ENCODE measurements around the gene NOB1. TPM values are rescaled to one million over a fixed set of nuclear protein-coding genes. Genes with fewer than 3 reads are reported as not detected.
A peak's percentile ranks its signal among the peaks of the same experiment; 100 is the strongest.

The NOB1 gene
- polyA plus RNA-seq, 2 of the 4 experiments (the other 2 are of a cell fraction): 123 to 134 TPM

DNA sequence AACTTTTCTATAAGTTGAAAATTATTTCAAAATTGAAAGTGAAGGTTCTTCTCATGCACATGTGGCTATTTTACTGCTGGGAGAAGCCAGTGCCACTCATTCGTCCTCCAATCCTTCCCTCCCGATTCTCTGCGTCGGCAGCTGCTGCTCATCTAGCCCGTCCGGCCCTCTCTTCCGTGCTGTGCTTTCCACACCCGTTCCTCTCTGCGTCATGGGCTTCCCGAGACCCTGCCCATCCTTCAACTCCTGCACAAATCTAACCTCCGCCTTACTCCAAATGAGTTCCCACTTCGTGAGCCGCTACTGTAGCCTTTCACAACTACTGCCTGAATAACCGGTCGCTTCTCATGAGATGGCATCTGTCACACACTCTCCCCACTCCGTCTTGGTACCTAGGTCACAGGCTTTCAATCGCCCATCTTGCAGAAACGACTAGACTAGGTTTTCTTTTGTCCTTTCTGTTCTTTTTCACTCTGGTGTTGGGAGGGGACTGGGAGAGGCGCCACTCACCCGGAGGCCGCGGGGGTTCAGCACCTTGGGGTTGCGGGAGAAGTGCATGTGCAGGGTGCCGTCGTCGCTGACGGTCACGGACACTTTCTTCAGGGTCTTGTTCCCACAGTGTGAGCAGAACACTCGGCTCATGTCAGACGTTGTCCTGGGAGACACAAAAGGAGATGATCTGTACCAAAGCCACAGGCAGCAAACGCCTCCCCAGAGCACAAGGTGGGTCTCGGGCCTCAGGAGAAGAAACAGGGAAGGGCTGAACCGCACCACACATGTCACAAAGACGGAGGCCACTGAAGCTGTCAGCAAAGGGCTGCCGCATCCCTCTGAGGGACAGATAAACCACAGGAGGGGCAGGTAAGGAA, 10.1 kb downstream of the NOB1 start:
- CTCF ChIA-PET: interaction anchor here (1.0 to 2.3 kb wide), 3 partner anchors 10 to 35 kb away, joined by 3 to 13 read pairs (median 3); partner anchors contain the start of gene NOB1
- Histone ChIP-seq H3K27ac (no peak overlapping the region), H3K4me2 (no peak overlapping the region), H3K4me3 (no peak overlapping the region), H3K9me3 (no peaks in the 10 kb centered on the region), H3K4me1 (peaks cover 25% of the 10 kb centered on the region)
- ATAC-seq (no peak), DNase-seq (ENCODE audit: low read depth in 1 of 2, low spot score in 1 of 2) (no peak), FAIRE-seq (no peak)
- POLR2A ChIA-PET: interaction anchor here (3.0 kb wide), 1 partner anchor 17 kb away, joined by 10 read pairs; the partner anchor contains the start of gene NQO1
- TF ChIP-seq NPAS2 (CRISPR knock-in tag; IDR thresholded peaks at IDR 0.05; ENCODE audit: borderline replicate concordance): no peak
- TF ChIP-seq POLR2AphosphoS2 (conservative IDR thresholded peaks at IDR 0.05; ENCODE audit: low read length): no peak
- 95% methylated on average over 35 of the region's 35 CpGs for WGBS (ENCODE audit: missing lambda C conversion rate)

DNA sequence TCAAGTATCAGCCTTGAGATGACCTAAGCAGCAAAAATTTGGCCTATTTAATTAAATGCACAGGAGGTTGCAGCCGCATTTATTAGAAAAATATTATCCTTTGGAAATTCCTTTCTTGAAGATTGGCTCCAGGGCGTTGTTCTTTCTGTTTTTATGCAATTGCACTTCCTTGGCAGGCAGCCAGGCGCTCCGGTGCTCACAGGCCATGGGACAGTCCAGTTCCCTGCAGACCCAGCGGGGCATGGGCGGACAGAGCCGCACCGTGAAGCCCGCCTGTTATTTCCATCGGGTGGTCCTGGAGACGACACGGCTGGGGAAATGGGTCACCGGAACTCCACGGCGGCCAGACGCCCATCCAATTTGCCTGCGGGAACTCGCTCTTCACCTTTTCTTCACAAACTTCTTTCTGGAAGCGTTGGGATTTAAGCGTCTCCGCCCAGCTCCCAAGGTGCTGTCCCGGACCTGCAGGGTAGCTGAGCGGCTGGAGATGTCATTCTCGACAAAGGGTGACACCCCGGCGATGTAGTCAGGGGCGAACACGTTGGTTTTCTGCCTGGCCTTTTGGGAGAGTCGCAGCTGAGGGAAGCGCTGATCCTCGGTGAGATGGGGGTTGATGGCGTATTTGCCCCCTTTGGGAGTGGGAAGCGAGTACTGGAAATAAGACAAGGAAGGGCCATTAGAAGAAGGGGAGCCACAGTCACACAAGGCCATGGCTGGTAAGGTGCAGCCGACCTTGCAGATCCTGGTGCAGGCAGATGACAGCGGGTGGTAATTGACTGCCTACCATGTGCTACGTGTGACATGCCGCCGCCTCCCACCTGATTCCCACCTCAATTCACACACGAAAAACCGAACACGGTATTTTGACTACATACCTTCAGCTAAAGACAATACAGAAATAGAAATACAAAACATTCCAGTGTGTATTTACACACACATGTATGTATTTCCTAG, 12.5 kb downstream of the NOB1 start:
- DNase-seq (ENCODE audit: low read depth in 1 of 2, low spot score in 1 of 2) (peak in 1 of 2 experiments; percentile 59), FAIRE-seq (no peak), ATAC-seq (peak in 1 of 2 experiments; percentile 42; a peak in 3 of 6 replicates)
- peak overlapping the region; percentile 14; the same call in 1 of the 3 replicates for H3K4me3 ChIP-seq
- H3K4me1 ChIP-seq: peaks cover 29% of the 10 kb centered on the region
- peak overlapping the region; percentile 67 to 70 for H3K27ac ChIP-seq
- H3K9me3 ChIP-seq: no peaks in the 10 kb centered on the region
- peak in 1 of 2 experiments; percentile 37; a peak in 1 of 4 replicates for TF ChIP-seq CEBPB (IDR thresholded peaks at IDR 0.05)
- no peak for TF ChIP-seq RARB (CRISPR knock-in tag; IDR thresholded peaks at IDR 0.05)
- ChIA-PET POLR2A (interaction anchor here (0.6 to 2.4 kb wide), 4 partner anchors 12 to 36 kb away, joined by 3 to 11 read pairs (median 6); partner anchors contain the start of genes NOB1 and NQO1), CTCF (interaction anchor here (0.6 to 8.5 kb wide), 5 partner anchors 11 to 1087 kb away, joined by 5 to 68 read pairs (median 7); partner anchors contain the start of gene NOB1)
- H3K4me2 ChIP-seq: peak overlapping the region; percentile 66
- 72% methylated on average over 38 of the region's 41 CpGs for WGBS (ENCODE audit: missing lambda C conversion rate)

DNA sequence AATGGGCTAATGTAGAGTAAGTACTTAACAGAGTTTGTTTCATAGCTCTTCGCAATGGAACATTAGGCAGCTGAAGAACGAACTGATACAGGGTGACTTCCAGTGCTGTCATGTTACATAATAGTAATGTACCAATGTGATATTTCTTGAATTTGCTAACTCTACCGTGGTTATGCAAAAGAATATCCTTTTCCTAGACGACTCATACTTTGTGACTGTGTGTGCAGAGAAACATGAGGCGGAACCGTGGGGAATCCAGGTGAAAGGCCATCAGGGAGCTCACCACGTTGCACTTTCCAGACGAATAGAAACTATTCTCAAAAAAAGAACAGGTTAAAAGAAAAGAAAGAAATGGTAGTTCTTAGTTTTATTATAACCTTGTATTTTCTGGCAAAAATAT, 13.2 kb downstream of the NOB1 start:
- no peak for FAIRE-seq
- DNase-seq (ENCODE audit: low read depth in 1 of 2, low spot score in 1 of 2): no peak
- Histone ChIP-seq H3K4me2 (peak overlapping the region; percentile 66), H3K4me1 (peaks cover 28% of the 10 kb centered on the region), H3K4me3 (peak overlapping the region; percentile 14; the same call in 1 of the 3 replicates), H3K27ac (peak overlapping the region; percentile 67 to 70), H3K9me3 (no peaks in the 10 kb centered on the region)
- WGBS (ENCODE audit: missing lambda C conversion rate): 51% methylated on average over 8 of the region's 8 CpGs
- ChIA-PET POLR2A (interaction anchor here (0.6 to 2.4 kb wide), 4 partner anchors 13 to 36 kb away, joined by 3 to 11 read pairs (median 6); partner anchors contain the start of genes NOB1 and NQO1), CTCF (interaction anchor here (0.6 to 8.5 kb wide), 6 partner anchors 12 to 1087 kb away, joined by 5 to 68 read pairs (median 7); partner anchors contain the start of genes NOB1 and NQO1)
- TF ChIP-seq, protein P1, sequence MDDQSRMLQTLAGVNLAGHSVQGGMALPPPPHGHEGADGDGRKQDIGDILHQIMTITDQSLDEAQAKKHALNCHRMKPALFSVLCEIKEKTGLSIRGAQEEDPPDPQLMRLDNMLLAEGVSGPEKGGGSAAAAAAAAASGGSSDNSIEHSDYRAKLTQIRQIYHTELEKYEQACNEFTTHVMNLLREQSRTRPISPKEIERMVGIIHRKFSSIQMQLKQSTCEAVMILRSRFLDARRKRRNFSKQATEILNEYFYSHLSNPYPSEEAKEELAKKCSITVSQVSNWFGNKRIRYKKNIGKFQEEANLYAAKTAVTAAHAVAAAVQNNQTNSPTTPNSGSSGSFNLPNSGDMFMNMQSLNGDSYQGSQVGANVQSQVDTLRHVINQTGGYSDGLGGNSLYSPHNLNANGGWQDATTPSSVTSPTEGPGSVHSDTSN (IDR thresholded peaks at IDR 0.05): no peak
- TF ChIP-seq ZSCAN20 (CRISPR knock-in tag; IDR thresholded peaks at IDR 0.05): no peak
- ATAC-seq: no peak

GRCh38 chr16:69732101-69732500, 22.6 kb downstream of the NOB1 start:
- Histone ChIP-seq H3K4me1 (peaks cover 19% of the 10 kb centered on the region), H3K27ac (0 out of 6 replicates have a peak overlapping the region, but pooled peaks of 1 of the 2 experiments have one; percentile 15), H3K9me3 (no peaks in the 10 kb centered on the region), H3K4me3 (no peak overlapping the region), H3K4me2 (no peak overlapping the region)
- WGBS (ENCODE audit: missing lambda C conversion rate): 94% methylated on average over 6 of the region's 6 CpGs
- ChIA-PET POLR2A (interaction anchor here (0.7 kb wide), 1 partner anchor 200 kb away, joined by 5 read pairs; no protein-coding TSS in a partner anchor), CTCF (interaction anchor here (0.7 to 18.6 kb wide), 3 partner anchors 18 to 24 kb away, joined by 3 to 160 read pairs (median 4); partner anchors contain the start of gene NOB1)
- DNase-seq (ENCODE audit: low read depth in 1 of 2, low spot score in 1 of 2): no peak
- FAIRE-seq: no peak
- no peak for ATAC-seq
- TF ChIP-seq, protein P2, sequence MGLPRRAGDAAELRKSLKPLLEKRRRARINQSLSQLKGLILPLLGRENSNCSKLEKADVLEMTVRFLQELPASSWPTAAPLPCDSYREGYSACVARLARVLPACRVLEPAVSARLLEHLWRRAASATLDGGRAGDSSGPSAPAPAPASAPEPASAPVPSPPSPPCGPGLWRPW (IDR thresholded peaks at IDR 0.05): no peak
- no peak for TF ChIP-seq HEYL (CRISPR knock-in tag; IDR thresholded peaks at IDR 0.05)
- no peak for TF ChIP-seq POLR2A (IDR thresholded peaks at IDR 0.05; ENCODE audit: low read length)
- TF ChIP-seq RAD21 (conservative IDR thresholded peaks at IDR 0.05 in 1 of 2, IDR thresholded peaks at IDR 0.05 in 1 of 2): no peak
- no peak for TF ChIP-seq NPAS2 (CRISPR knock-in tag; IDR thresholded peaks at IDR 0.05; ENCODE audit: borderline replicate concordance)
- TF ChIP-seq, protein P1 (IDR thresholded peaks at IDR 0.05): no peak
- TF ChIP-seq TP53 (CRISPR knock-in tag; IDR thresholded peaks at IDR 0.05): no peak
- no peak for TF ChIP-seq FOXS1 (CRISPR knock-in tag; IDR thresholded peaks at IDR 0.05)
- no peak for TF ChIP-seq CBX8 (IDR thresholded peaks at IDR 0.05)
- TF ChIP-seq, protein P3, sequence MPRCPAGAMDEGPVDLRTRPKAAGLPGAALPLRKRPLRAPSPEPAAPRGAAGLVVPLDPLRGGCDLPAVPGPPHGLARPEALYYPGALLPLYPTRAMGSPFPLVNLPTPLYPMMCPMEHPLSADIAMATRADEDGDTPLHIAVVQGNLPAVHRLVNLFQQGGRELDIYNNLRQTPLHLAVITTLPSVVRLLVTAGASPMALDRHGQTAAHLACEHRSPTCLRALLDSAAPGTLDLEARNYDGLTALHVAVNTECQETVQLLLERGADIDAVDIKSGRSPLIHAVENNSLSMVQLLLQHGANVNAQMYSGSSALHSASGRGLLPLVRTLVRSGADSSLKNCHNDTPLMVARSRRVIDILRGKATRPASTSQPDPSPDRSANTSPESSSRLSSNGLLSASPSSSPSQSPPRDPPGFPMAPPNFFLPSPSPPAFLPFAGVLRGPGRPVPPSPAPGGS (IDR thresholded peaks at IDR 0.05): no peak
- TF ChIP-seq KDM5A (IDR thresholded peaks at IDR 0.05): no peak
- TF ChIP-seq HOXB5 (CRISPR knock-in tag; IDR thresholded peaks at IDR 0.05): no peak
- no peak for TF ChIP-seq ESRRA (IDR thresholded peaks at IDR 0.05; ENCODE audit: borderline replicate concordance, low read length)
- TF ChIP-seq SMC3 (IDR thresholded peaks at IDR 0.05): no peak
- no peak for TF ChIP-seq ZC3H11A (IDR thresholded peaks at IDR 0.05)
- no peak for TF ChIP-seq FOSL2 (IDR thresholded peaks at IDR 0.05)
- TF ChIP-seq FOSL2 (CRISPR knock-in tag; IDR thresholded peaks at IDR 0.05): no peak
- no peak for TF ChIP-seq RARB (CRISPR knock-in tag; IDR thresholded peaks at IDR 0.05)
- no peak for TF ChIP-seq EHMT2 (IDR thresholded peaks at IDR 0.05; ENCODE audit: low read depth)
